GM10248 (cell line): ENCODE measurements around the gene PDE1A.
"Not testable (repeated sequence)": the region's sequence is repeated elsewhere in the genome, so short reads cannot be mapped to it uniquely, and the experiment has no call there.

Experiments used
- CTCF ChIA-PET: fragments of 300-600 bp; sonication (Branson Sonifier 250); formaldehyde crosslinking; extraction: SDS; loops from one replicate; lab custom pipeline; 2021; ENCODE audit warnings: antibody characterized with exemption; lab: Yijun Ruan, JAX
- POLR2A ChIA-PET: fragments of 350-650 bp; sonication (Branson Sonifier 250); formaldehyde crosslinking; extraction: SDS; loops from one replicate; lab custom pipeline; 2020; ENCODE audit warnings: antibody characterized with exemption; lab: Yijun Ruan, JAX
- DNase-seq: peaks from one replicate; pipeline ENCODE4 v3.0.0; 2012; ENCODE audit errors: extremely low spot score
- TF ChIP-seq, protein P1 (sequence below): IDR thresholded peaks from 2 replicates; pipeline ENCODE4 v1.5.1; 2012; ENCODE audit warnings: mild to moderate bottlenecking, low read depth; ENCODE audit errors: extremely low read depth, missing control alignments, control extremely low read depth

PDE1A gene

DNA sequence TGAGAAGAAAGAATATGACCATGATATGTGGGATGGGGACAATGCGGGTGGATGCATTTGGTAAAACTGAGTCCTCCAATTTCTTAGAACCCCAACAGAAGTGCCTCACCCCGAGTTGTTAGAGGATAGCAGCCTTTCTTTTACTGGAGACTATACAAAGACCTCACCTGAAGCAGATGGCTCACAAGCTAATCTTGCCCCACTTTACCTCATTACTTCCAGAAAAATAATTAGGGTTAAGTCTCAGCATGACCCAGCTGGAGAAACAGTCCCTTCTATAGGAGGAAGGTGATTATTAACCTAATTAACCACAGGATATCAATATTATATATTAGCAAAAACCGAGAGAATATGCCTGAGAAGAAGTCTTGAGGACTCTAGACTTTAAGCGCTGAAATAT, 128.4 kb downstream of the PDE1A start:
- ChIA-PET CTCF (interaction anchor here (1.0 kb wide), 1 partner anchor 12 kb away, joined by 3 read pairs; no protein-coding TSS in a partner anchor), POLR2A (no interaction called here)
- TF ChIP-seq, protein P1, sequence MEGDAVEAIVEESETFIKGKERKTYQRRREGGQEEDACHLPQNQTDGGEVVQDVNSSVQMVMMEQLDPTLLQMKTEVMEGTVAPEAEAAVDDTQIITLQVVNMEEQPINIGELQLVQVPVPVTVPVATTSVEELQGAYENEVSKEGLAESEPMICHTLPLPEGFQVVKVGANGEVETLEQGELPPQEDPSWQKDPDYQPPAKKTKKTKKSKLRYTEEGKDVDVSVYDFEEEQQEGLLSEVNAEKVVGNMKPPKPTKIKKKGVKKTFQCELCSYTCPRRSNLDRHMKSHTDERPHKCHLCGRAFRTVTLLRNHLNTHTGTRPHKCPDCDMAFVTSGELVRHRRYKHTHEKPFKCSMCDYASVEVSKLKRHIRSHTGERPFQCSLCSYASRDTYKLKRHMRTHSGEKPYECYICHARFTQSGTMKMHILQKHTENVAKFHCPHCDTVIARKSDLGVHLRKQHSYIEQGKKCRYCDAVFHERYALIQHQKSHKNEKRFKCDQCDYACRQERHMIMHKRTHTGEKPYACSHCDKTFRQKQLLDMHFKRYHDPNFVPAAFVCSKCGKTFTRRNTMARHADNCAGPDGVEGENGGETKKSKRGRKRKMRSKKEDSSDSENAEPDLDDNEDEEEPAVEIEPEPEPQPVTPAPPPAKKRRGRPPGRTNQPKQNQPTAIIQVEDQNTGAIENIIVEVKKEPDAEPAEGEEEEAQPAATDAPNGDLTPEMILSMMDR = no peak
- no peak for DNase-seq

DNA sequence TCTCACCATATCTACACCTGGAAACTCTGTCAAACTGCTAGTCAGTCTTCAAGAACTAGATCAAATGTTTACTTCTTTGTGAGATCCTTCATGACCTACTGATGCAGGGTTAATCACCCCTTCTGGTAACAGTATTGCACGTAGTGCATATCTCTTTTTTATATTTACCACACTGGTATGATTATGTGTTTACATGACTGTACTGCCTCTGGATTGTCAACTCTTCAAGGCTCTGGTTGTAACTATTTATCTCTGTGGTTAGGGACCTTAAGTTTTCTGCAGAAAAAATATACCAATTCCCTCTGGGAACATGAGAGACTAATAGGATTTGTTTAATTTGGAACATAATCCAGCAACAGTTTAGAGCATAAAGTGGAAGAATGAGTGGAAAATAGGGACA, 135.5 kb downstream of the PDE1A start:
- ChIA-PET CTCF (no interaction called here), POLR2A (no interaction called here)
- no peak for DNase-seq
- TF ChIP-seq, protein P1 = no peak

GRCh38 chr2:182283512-182283911, 143.3 kb downstream of the PDE1A start:
- TF ChIP-seq, protein P1 = no peak
- no peak for DNase-seq
- CTCF ChIA-PET = interaction anchor here (1.6 kb wide), 1 partner anchor 11 kb away, joined by 4 read pairs; no protein-coding TSS in a partner anchor
- POLR2A ChIA-PET = no interaction called here

GRCh38 chr2:182281276-182281675, 145.6 kb downstream of the PDE1A start:
- POLR2A ChIA-PET = no interaction called here
- TF ChIP-seq, protein P1 = no peak
- no peak for DNase-seq
- CTCF ChIA-PET = interaction anchor here (1.4 kb wide), 1 partner anchor 11 kb away, joined by 3 read pairs; no protein-coding TSS in a partner anchor

GRCh38 chr2:182280118-182280517, 146.7 kb downstream of the PDE1A start:
- TF ChIP-seq, protein P1 = no peak
- ChIA-PET CTCF (interaction anchor here (1.4 kb wide), 1 partner anchor 10 kb away, joined by 3 read pairs; no protein-coding TSS in a partner anchor), POLR2A (no interaction called here)
- DNase-seq = no peak

GRCh38 chr2:182276662-182277061, 150.2 kb downstream of the PDE1A start:
- CTCF ChIA-PET, DNase-seq, POLR2A ChIA-PET: not testable (repeated sequence)

GRCh38 chr2:182267971-182268370, 158.9 kb downstream of the PDE1A start:
- CTCF ChIA-PET = no interaction called here
- POLR2A ChIA-PET = no interaction called here
- TF ChIP-seq, protein P1 = no peak
- no peak for DNase-seq
